NB4 (cell line): ENCODE measurements around the gene CASP5.

Source experiments
- POLR2A ChIP-seq: IDR thresholded peaks from 2 replicates; pipeline ENCODE4 v1.6.1; 2011; ENCODE audit warnings: mild to moderate bottlenecking; ENCODE audit not compliant: insufficient read length; ENCODE audit errors: extremely low read depth
- TF ChIP-seq, protein P1 (sequence below): IDR thresholded peaks from one replicate; pipeline ENCODE4 v1.5.1; 2012; ENCODE audit warnings: low read depth, low read length

DNA sequence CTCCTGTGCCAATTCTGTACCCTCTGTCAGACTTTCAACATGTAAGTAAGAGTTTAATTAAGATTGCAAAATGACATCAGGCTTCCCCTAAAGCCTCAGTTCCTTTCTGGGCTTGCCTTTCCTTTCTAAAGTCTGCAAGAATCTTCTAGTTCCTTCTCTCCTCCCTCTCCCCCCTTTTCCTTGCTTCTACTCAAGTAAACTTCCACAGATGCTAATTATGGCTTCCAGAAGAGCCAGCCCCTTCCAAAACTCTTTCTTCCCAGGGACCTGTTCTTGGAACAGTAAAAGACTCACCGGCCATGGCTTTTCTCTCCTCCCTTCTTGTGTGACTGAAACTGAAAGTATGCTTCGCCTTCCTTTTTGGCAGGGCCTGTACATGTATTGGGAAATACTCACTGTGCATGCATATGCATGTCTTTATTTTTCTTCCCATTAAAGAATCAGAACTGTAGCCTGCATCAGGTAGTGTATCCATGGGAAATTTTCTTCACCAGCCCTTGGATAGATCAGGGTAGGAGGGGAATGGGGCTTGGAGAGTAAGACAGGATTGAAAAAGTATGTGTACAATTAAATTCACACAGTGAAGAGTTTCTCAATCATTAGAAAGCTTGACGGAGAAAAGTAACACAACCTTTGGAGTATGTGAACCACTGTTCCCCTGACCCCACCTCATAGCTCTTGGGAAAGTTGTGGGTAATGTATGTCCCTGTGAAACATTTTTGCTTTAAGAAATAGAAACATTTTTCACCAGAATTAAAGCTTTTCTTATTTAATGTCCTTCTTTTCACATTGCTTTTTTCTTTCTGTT, 12.0 kb upstream of the CASP5 start, which contains the start of gene CASP1:
- TF ChIP-seq, protein P1, sequence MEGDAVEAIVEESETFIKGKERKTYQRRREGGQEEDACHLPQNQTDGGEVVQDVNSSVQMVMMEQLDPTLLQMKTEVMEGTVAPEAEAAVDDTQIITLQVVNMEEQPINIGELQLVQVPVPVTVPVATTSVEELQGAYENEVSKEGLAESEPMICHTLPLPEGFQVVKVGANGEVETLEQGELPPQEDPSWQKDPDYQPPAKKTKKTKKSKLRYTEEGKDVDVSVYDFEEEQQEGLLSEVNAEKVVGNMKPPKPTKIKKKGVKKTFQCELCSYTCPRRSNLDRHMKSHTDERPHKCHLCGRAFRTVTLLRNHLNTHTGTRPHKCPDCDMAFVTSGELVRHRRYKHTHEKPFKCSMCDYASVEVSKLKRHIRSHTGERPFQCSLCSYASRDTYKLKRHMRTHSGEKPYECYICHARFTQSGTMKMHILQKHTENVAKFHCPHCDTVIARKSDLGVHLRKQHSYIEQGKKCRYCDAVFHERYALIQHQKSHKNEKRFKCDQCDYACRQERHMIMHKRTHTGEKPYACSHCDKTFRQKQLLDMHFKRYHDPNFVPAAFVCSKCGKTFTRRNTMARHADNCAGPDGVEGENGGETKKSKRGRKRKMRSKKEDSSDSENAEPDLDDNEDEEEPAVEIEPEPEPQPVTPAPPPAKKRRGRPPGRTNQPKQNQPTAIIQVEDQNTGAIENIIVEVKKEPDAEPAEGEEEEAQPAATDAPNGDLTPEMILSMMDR, result no peak
- TF ChIP-seq POLR2A, result no peak
